CD4-positive, alpha-beta memory T cell (primary cell): ENCODE measurements around the gene TM2D1. TPM values are rescaled to one million over a fixed set of nuclear protein-coding genes. Genes with fewer than 3 reads are reported as not detected.

Experiments
- CTCF ChIA-PET: fragments of 350-600 bp; sonication (Branson Sonifier 250); formaldehyde crosslinking; loops from one replicate; lab custom pipeline; 2021; ENCODE audit warnings: inconsistent platforms; ENCODE audit not compliant: partially characterized antibody; lab: Charles Lee
- POLR2A ChIA-PET: fragments of 350-600 bp; sonication (Branson Sonifier 250); formaldehyde crosslinking; loops from one replicate; lab custom pipeline; 2021; ENCODE audit not compliant: partially characterized antibody; lab: Charles Lee
- DNase-seq, 5 donors: peaks; one replicate each; pipeline versions ENCODE4 v3.0.0 to v3.0.0-alpha.2; 2020 to 2022; ENCODE audit warnings: mixed read lengths in 1 of 5
- H3K27ac ChIP-seq: one replicate; pipeline ENCODE4 v1.7.0; 2013; ENCODE audit warnings: low read depth, low read length
- H3K27me3 ChIP-seq: 2 replicates; pipeline ENCODE4 v1.7.0; 2013; ENCODE audit warnings: mild to moderate bottlenecking, low read length, moderate library complexity; ENCODE audit not compliant: insufficient read depth
- H3K36me3 ChIP-seq: 2 replicates; pipeline ENCODE4 v1.7.0; 2013; ENCODE audit warnings: mild to moderate bottlenecking, low read length, moderate library complexity; ENCODE audit not compliant: insufficient read depth
- H3K4me1 ChIP-seq: 2 replicates; pipeline ENCODE4 v1.7.0; 2013; ENCODE audit warnings: mild to moderate bottlenecking, low read length, moderate library complexity; ENCODE audit not compliant: insufficient read depth
- H3K4me3 ChIP-seq, 2 donors: one replicate each; pipeline ENCODE4 v1.7.0; 2013; ENCODE audit warnings: low read length in 2 of 2, mild to moderate bottlenecking in 1 of 2
- H3K9me3 ChIP-seq, 2 donors: one replicate each; pipeline ENCODE4 v1.7.0; 2013; ENCODE audit warnings: low read length in 2 of 2, control low read depth in 1 of 2; ENCODE audit not compliant: control insufficient read depth in 1 of 2
- H3K27ac Mint-ChIP-seq, 7 donors: one replicate each; pipeline ENCODE4 v1.8.0; 2020 to 2021; ENCODE audit warnings: mixed read lengths in 7 of 7, mild to moderate bottlenecking in 6 of 7, inconsistent platforms in 3 of 7, moderate library complexity in 3 of 7
- H3K27me3 Mint-ChIP-seq, 2 donors: one replicate each; pipeline ENCODE4 v1.8.0; 2020 to 2021; ENCODE audit warnings: mixed read lengths in 2 of 2
- H3K36me3 Mint-ChIP-seq, 2 donors: one replicate each; pipeline ENCODE4 v1.8.0; 2020 to 2021; ENCODE audit warnings: mixed read lengths in 2 of 2, inconsistent platforms in 1 of 2, mild to moderate bottlenecking in 1 of 2
- H3K4me1 Mint-ChIP-seq, 4 donors: one replicate each; pipeline ENCODE4 v1.8.0; 2020 to 2021; ENCODE audit warnings: mixed read lengths in 4 of 4, mild to moderate bottlenecking in 1 of 4
- H3K4me3 Mint-ChIP-seq, 8 donors: one replicate each; pipeline ENCODE4 v1.8.0; 2020 to 2021; ENCODE audit warnings: mixed read lengths in 8 of 8, mild to moderate bottlenecking in 7 of 8, moderate library complexity in 6 of 8, inconsistent platforms in 3 of 8
- H3K9me3 Mint-ChIP-seq, 8 donors: one replicate each; pipeline ENCODE4 v1.8.0; 2020 to 2021; ENCODE audit warnings: mixed read lengths in 8 of 8, mild to moderate bottlenecking in 5 of 8, inconsistent platforms in 3 of 8, moderate library complexity in 1 of 8
- intact Hi-C: fragments of 100-400 bp; cut with micrococcal nuclease; formaldehyde crosslinking; loops from one replicate; pipeline ENCODE4 v1.15.1; 2023
- polyA plus RNA-seq, 2 donors: library from polyadenylated mRNA; unstranded; fragments of 300-500 nt; fragmentation: Illumina TruSeq; gene quantifications; one replicate each; pipeline ENCODE4 v1.2.3, GENCODE V29; 2021
- total RNA-seq, 2 experiments: library from RNA; stranded (reverse); gene quantifications; one replicate each; pipeline ENCODE4 v1.2.3, GENCODE V29; 2021

TM2D1 gene
- total and polyA plus RNA-seq, 4 experiments from 2014 or later = 33.3 to 55.1 (median 44.8) TPM

DNA sequence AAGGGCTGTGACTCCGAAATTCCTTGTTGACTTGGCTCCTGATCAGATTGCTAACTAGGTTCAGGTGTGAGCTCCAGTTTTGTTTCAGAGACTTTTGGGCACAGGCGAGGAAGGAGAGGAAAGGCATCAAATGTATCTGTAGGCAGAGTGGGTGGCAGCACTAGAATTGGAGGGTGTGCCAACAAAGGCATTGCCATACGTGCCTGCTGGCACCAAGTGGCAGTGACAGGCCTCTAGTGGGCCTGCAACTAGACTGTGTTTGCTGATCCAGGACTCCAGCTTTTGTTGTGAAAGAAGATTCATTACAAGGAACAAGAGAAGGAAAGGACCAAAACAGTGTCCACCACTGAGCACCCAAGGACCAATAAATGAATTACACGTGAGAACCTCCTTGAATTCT, 79.5 kb downstream of the TM2D1 start:
- ChIA-PET POLR2A (no interaction called here), CTCF (interaction anchor here (0.8 kb wide), 1 partner anchor 9 kb away, joined by 3 read pairs; no protein-coding TSS in a partner anchor)
- Histone ChIP-seq H3K27ac (no peak overlapping the region), H3K27me3 (no peaks in the 10 kb centered on the region), H3K9me3 (no peaks in the 10 kb centered on the region), H3K4me1 (peaks cover 4% of the 10 kb centered on the region), H3K4me3 (no peak overlapping the region), H3K36me3 (no peaks in the 10 kb centered on the region)
- intact Hi-C loops = no loop called here
- H3K36me3 Mint-ChIP-seq = no peaks in the 10 kb centered on the region
- H3K9me3 Mint-ChIP-seq = no peaks in the 10 kb centered on the region
- H3K4me3 Mint-ChIP-seq = no peak overlapping the region
- H3K27ac Mint-ChIP-seq = no peak overlapping the region
- peaks cover 0 to 4% of the 10 kb centered on the region in 2 donors for H3K27me3 Mint-ChIP-seq
- peaks cover 4 to 11% (median 9%) of the 10 kb centered on the region in 4 donors for H3K4me1 Mint-ChIP-seq
- DNase-seq = no peak

DNA sequence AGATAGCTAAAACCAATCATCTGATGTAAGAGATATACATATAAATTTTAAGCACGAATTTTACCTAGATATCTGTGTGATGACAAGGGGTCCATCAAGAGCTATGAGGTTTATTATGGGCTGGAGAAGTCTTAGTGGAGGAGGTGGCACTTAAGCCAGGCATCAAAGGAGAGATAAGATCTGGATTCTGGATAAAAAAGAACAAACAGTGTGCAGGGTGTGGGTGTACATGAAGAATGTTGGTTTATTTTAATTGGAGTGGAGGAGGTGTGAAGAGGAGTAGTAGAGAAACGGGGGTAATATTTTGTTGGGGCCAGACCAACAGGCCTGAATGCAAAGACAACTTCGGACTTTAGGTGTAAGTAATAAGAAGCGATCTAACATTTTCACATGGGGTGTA, 80.6 kb downstream of the TM2D1 start:
- H3K27ac Mint-ChIP-seq = no peak overlapping the region
- Histone ChIP-seq H3K27me3 (no peaks in the 10 kb centered on the region), H3K4me1 (peaks cover 4% of the 10 kb centered on the region), H3K27ac (no peak overlapping the region), H3K9me3 (no peaks in the 10 kb centered on the region), H3K4me3 (no peak overlapping the region), H3K36me3 (no peaks in the 10 kb centered on the region)
- no peak overlapping the region for H3K4me3 Mint-ChIP-seq
- intact Hi-C loops = loop anchor here (5.0 kb wide), 1 partner anchor 1667 kb away; no protein-coding TSS in a partner anchor
- peaks cover 0 to 4% of the 10 kb centered on the region in 2 donors for H3K27me3 Mint-ChIP-seq
- DNase-seq = no peak
- peaks cover 4 to 14% (median 9%) of the 10 kb centered on the region in 4 donors for H3K4me1 Mint-ChIP-seq
- POLR2A ChIA-PET = no interaction called here
- H3K36me3 Mint-ChIP-seq = no peaks in the 10 kb centered on the region
- H3K9me3 Mint-ChIP-seq = no peaks in the 10 kb centered on the region
- CTCF ChIA-PET = interaction anchor here (1.5 kb wide), 1 partner anchor 10 kb away, joined by 6 read pairs; no protein-coding TSS in a partner anchor

DNA sequence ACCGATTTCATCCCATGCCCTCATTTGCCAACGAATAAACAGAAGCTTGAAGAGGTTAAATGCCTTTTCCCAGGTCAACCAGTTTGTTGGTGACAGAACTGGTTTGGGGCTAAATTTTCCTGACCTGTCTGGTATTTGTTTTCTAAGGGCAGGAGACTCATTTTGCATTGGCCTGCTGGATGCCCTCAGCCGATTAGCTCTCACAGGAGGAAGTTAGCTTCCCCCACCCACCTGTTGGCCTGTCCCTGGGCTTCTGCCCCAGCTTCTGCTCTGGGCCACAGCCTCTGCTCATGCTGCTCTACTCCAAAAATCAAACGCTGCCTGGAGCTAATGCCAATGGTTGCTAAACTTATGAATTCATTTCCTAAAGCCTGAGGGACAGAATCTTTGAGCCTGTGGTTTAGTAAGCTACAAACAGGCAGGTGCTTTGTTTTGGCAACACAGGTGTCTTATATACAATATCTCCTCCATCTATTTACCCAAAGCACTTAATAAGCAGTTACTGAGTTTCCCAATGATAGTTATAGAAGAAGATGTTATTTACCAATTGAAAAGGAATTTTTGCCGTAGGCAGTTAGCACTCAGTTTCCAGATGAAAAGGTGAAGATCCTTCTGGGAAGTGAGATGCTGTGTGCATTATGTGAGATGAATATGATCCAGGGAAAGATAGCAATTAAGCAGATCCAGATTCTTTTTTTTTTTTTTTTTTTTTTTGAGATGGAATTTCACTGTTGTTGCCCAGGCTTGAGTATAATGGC, 82.3 kb downstream of the TM2D1 start:
- POLR2A ChIA-PET = no interaction called here
- intact Hi-C loops = loop anchor here (5.0 kb wide), 1 partner anchor 1665 kb away; no protein-coding TSS in a partner anchor

DNA sequence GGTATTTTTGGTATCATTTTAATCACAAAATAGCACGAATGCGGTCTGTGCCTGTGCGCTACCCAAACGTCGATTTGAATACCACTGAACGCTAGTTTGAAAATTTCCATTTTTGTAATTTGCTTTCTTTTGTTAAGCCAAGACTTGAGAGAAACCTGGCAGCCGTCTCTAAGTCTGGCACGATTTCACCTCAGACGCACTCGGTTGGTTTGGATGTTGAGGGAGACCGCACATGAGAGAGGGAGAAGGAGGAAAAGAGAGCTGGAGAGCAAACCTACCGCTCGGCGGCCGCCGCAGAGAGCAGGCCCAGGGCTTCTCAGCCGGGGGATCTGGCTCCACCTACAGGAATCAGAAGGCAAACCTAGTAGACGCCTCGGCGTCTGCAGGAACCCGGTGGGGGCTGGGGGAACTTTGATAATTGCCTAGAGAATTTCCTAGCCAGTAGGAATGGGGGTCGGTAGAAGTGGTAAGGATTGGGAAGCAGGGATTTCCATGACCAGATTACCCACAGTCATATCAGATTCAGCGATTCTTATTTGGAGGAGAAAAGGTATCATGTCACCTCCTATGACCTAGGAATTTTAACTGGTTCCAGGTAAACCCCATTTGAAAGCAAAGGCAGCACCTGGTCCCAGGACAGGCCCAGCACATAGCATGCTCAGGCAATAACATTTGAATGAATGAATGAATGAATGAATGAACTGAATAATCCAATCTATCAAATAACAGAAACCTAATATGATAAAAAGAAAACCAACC, 83.2 kb downstream of the TM2D1 start:
- Histone ChIP-seq H3K27ac (no peak overlapping the region), H3K36me3 (no peaks in the 10 kb centered on the region), H3K9me3 (no peaks in the 10 kb centered on the region), H3K27me3 (no peaks in the 10 kb centered on the region), H3K4me3 (peak overlapping the region in 1 of 2 donors; percentile 14), H3K4me1 (peaks cover 4% of the 10 kb centered on the region)
- H3K27ac Mint-ChIP-seq = no peak overlapping the region
- POLR2A ChIA-PET = no interaction called here
- no peaks in the 10 kb centered on the region for H3K36me3 Mint-ChIP-seq
- peak; percentile 31 to 51 (median 46) for DNase-seq
- CTCF ChIA-PET = interaction anchor here (0.5 to 3.7 kb wide), 6 partner anchors 7 to 593 kb away, joined by 3 to 15 read pairs (median 6); no protein-coding TSS in a partner anchor
- no peaks in the 10 kb centered on the region for H3K9me3 Mint-ChIP-seq
- peaks cover 0 to 4% of the 10 kb centered on the region in 2 donors for H3K27me3 Mint-ChIP-seq
- intact Hi-C loops = loop anchor here (1.0 to 5.0 kb wide), 2 partner anchors 591 to 1664 kb away; no protein-coding TSS in a partner anchor
- H3K4me3 Mint-ChIP-seq = peak overlapping the region; percentile 56 to 86 (median 72)
- H3K4me1 Mint-ChIP-seq = peaks cover 4 to 14% (median 9%) of the 10 kb centered on the region in 4 donors

More for the DNA sequence above, 82.3 kb downstream of the TM2D1 start:
- H3K27me3 Mint-ChIP-seq = peaks cover 0 to 4% of the 10 kb centered on the region in 2 donors
- Histone ChIP-seq H3K27me3 (no peaks in the 10 kb centered on the region), H3K27ac (no peak overlapping the region), H3K4me3 (no peak overlapping the region), H3K36me3 (no peaks in the 10 kb centered on the region), H3K4me1 (peaks cover 4% of the 10 kb centered on the region), H3K9me3 (no peaks in the 10 kb centered on the region)
- H3K27ac Mint-ChIP-seq = no peak overlapping the region
- no peaks in the 10 kb centered on the region for H3K9me3 Mint-ChIP-seq
- DNase-seq = no peak
- no peak overlapping the region for H3K4me3 Mint-ChIP-seq
- CTCF ChIA-PET = interaction anchor here (0.6 to 3.7 kb wide), 6 partner anchors 8 to 594 kb away, joined by 3 to 15 read pairs (median 3); no protein-coding TSS in a partner anchor
- no peaks in the 10 kb centered on the region for H3K36me3 Mint-ChIP-seq
- peaks cover 4 to 14% (median 9%) of the 10 kb centered on the region in 4 donors for H3K4me1 Mint-ChIP-seq

DNA sequence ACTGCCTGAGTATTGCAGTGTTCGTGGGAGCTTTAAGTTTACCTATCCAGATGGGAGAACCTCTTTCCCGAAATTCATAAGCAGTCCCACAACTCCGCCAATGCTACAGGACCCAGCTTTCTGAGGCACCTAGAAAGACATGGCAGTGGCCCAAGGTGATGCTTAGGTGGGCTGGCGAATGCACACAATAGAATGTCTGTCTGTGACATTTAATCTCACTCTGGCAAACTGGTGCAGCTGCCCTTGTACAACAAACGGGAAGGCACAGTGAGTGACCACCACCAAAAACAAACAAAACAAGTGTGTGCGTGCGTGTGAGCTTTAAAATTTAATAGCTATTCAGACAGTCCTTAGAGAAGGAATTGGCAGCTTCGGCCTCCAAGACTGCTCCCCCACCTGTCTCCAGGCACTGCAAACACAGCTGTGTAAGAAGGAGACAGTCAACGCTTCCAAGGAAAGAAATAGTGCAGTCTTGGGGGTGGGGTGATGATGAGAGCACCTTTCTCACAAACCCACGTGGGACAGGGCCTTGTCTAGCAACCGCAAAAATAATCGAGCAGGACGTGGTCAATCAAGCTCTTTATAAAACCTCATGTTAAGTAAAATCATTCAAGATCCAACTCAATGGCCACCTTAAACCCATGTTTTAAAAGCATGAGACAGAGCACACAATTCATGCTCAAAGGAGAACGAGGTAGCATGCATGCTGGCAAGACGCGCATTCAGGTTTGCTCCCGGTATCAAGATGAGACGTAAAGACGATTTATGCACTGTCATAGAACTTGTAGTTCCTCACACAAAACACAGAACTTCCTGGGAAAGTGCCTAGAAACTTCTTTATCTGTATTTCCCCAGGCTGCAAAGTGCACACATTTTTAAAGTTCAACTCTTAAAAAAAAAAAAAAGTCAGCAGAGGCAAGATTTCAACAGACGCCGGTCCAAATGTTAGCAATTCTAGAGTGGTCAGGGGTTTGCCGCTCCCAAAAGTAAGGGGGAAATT, 84.1 kb downstream of the TM2D1 start:
- H3K27ac Mint-ChIP-seq = peak overlapping the region in 2 of 7 donors; percentile 14 to 49
- Histone ChIP-seq H3K27me3 (no peaks in the 10 kb centered on the region), H3K4me1 (peaks cover 4% of the 10 kb centered on the region), H3K4me3 (peak overlapping the region in 1 of 2 donors; percentile 14), H3K36me3 (no peaks in the 10 kb centered on the region), H3K9me3 (no peaks in the 10 kb centered on the region), H3K27ac (no peak overlapping the region)
- intact Hi-C loops = loop anchor here (1.0 to 5.0 kb wide), 2 partner anchors 591 to 1664 kb away; no protein-coding TSS in a partner anchor
- peaks cover 4 to 14% (median 9%) of the 10 kb centered on the region in 4 donors for H3K4me1 Mint-ChIP-seq
- no peaks in the 10 kb centered on the region for H3K36me3 Mint-ChIP-seq
- DNase-seq = no peak
- H3K27me3 Mint-ChIP-seq = peaks cover 0 to 4% of the 10 kb centered on the region in 2 donors
- ChIA-PET POLR2A (no interaction called here), CTCF (interaction anchor here (0.5 to 3.7 kb wide), 5 partner anchors 8 to 592 kb away, joined by 3 to 15 read pairs (median 7); no protein-coding TSS in a partner anchor)
- H3K9me3 Mint-ChIP-seq = no peaks in the 10 kb centered on the region
- peak overlapping the region in 7 of 8 donors; percentile 29 to 86 (median 78) for H3K4me3 Mint-ChIP-seq

DNA sequence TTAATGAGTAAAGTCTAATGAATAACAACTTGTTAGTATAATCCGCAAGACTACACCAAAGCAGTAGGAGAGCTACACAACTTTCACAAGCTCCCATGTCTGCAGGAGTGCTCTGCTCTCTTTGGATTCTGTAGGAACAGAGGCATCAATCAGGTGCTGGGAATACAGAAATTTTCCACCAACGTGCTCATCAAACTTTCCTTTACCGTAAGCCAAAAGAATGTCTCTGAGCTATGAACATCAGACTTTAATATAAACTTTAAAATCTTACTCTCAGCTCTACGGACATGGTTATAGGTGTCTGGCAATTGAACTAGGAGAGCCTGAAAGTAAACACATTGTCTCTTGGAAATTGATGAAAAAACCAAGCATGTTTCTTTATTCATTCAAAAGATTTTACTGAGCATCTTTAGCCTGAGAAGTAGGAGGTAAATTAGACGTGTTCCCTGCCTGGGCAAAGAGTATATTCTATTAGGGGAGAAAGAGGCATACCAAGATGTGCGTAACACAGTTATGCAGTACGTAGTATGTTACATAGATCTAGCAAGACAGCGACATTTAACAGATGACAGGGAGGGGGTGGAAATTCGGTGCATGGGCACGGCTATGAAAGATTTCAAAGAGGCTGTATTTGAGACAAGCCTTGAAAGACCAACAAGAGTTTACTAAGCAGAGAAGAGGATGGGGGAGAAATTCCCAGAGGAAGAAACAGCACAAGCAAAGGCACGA, 85.2 kb downstream of the TM2D1 start:
- POLR2A ChIA-PET = no interaction called here
- Mint-ChIP-seq H3K4me1 (peaks cover 4 to 14% (median 9%) of the 10 kb centered on the region in 4 donors), H3K9me3 (no peaks in the 10 kb centered on the region), H3K4me3 (no peak overlapping the region), H3K27me3 (peaks cover 0 to 4% of the 10 kb centered on the region in 2 donors), H3K27ac (no peak overlapping the region), H3K36me3 (no peaks in the 10 kb centered on the region)
- CTCF ChIA-PET = interaction anchor here (2.1 to 3.7 kb wide), 3 partner anchors 9 to 591 kb away, joined by 7 to 15 read pairs (median 14); no protein-coding TSS in a partner anchor
- no peaks in the 10 kb centered on the region for H3K36me3 ChIP-seq
- intact Hi-C loops = loop anchor here (5.0 kb wide), 1 partner anchor 1662 kb away; no protein-coding TSS in a partner anchor
- H3K4me3 ChIP-seq = no peak overlapping the region
- H3K4me1 ChIP-seq = peaks cover 4% of the 10 kb centered on the region
- H3K27ac ChIP-seq = no peak overlapping the region
- DNase-seq = no peak
- no peaks in the 10 kb centered on the region for H3K9me3 ChIP-seq
- H3K27me3 ChIP-seq = no peaks in the 10 kb centered on the region
